Eye (tissue), 1 donor: ENCODE measurements around the gene GNAQ.
"Not testable (repeated sequence)": the region's sequence is repeated elsewhere in the genome, so short reads cannot be mapped to it uniquely, and the experiment has no call there.

ENCODE experiments used
- DNase-seq: peaks from one replicate; pipeline ENCODE4 v3.0.0-alpha.2; 2015

Gene GNAQ

GRCh38 chr9:77756449-77756848, 275.2 kb downstream of the GNAQ start:
- DNase-seq = no peak

- DNase-seq = no peak
These were observed 278.4 kb downstream of the GNAQ start for GRCh38 chr9:77753180-77753579.

DNA sequence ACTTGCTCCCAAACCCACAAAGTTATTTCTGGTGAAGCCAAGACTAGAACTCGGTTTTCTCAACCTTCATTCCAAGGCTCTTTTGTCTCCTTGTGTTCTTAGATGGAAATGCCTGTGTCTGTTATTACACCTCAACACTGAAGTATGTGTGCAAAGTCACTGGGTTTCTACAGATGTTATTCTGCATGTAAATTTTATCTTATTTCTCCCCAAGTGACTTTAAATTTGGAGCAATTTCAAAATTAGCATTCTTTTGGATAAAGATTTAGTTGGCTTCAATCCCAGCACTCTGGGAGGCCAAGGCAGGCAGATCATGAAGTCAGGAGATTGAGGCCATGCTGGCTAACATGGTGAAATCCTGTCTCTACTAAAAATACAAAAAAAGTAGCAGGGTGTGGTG, 279.1 kb downstream of the GNAQ start:
- DNase-seq = no peak

DNA sequence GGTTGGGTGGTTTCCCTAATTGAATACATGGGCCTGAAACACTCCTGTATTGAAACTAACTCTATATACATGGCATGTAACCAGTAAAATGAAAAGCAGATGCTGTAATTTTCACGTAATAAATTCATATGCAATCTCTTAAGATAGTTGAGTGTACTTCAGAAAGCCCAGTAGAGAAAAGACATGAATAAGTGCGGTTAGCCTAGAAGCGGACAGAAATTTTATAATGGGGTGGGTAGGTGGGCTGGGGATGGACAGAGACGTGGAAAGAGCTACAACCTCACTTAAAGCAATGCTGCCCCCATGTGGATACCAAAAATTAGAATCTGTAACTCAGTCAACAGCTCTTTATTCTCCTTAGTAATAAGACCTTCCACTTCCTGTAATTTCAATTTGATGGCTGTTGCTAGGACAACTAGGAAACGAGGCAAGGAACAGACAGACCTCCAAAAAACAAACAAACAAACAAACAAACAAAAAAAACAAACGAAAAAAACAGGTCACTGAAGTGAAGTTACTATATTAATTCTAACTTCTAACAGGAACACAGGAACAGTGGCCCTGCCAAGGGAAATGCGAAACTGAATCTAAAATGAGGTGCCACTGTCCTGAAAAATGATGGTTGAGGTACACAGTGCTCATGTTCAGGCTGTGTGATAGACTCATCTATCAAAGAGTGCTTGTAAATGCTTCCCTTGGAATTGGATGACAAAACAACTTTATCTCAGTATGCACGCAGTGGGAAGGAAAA, 280.1 kb downstream of the GNAQ start:
- peak; percentile 84 for DNase-seq

- DNase-seq = no peak
These were observed 280.6 kb downstream of the GNAQ start for GRCh38 chr9:77750981-77751340.

DNA sequence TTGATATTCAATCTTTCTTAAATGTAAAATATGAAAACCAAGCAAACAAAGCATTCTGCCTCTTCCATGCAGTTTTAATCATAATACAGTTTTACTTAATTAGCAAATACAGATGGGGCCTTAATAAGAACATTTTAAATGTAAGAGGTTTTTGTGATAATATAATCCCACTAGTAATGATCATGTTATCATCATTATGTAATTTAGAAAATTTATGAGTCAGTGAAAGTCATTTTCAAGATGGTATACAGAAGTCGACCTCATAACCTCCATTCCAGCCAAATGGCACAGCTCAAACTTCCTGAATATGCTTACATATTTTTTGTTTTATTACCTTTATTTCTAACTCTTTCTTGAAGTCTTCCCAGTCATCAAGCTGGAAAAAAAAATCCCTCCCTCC, 281.3 kb downstream of the GNAQ start:
- no peak for DNase-seq

- DNase-seq = peak; percentile 22
These were observed 283.3 kb downstream of the GNAQ start for GRCh38 chr9:77748214-77748772.

GRCh38 chr9:77747163-77747562, 284.4 kb downstream of the GNAQ start:
- no peak for DNase-seq

- DNase-seq = no peak
These were observed 286.7 kb downstream of the GNAQ start for GRCh38 chr9:77744841-77745430.

DNA sequence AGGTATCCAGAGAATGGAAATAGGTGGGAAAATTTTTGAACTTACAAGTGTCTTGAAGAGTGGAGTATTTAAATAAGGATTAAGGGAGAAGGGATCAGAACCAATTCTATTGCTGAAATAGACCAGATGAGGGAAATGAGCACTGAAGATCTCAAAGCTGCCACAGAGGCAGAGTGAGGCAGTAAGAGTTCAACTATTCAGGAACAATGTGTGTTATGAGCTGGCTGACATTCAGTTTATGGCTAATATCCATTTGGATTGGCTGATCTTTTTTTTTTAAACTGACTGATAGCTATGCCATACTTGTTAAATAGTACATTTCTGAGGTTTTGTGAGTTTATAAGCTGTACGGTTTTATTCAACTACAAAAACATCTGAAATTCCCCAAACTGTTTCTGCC, 288.2 kb downstream of the GNAQ start:
- DNase-seq = no peak

DNA sequence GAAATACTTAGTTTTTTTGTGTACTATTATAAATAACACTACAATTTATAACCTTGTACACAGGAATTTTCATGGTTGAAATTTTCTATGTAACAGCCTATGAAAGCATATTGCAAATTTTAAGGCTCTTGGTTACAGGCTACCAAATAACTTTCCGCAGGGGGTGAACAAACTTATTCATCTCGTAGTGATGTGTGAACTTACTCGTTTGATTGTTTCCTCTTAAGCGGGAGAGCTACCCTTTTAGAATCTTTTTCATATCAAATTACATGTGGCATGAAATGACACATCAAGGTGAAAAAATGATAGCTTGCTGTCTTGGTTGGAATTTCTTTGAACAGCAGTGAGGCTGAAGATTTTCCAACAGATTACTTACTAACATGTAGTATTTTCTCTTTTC, 292.7 kb downstream of the GNAQ start:
- no peak for DNase-seq

DNA sequence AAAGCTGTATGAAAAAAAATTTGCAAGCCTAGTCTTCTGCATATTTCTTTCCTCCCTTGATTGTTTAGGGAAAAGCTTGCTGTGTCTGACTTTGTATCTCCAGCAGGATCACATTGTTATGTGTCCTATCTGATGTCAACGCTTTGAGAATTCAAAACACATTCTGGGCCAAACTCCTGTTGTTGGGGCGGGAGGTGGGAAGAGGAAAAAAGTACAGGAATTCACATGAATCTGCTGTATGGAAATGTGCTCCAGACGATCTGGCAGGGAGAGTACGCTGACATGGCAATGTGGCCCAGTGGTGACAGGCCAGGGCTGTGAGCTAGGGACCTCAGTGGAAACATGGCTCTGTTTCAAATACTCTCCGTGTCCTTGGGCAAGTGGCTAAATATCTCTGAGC, 296.1 kb downstream of the GNAQ start:
- DNase-seq = peak; percentile 30

DNA sequence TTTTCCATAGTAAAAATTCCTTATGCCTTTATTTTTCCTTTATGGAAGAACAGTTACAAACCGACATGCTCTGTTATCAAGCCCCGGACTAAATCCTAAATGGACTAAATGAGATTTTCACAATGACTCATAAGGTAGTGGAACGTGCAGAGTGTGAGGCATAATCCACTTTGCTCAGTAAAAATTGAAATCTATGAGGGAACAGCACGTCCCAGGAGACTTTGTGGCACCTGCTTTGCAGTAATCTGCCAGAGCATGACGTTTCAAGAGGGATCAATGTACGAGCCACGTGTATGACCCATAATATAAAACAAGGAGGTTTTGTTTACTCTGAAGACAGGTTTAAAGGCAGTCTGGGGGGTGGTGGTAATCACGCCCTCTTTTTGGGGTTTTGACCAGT, 299.7 kb downstream of the GNAQ start:
- peak; percentile 42 for DNase-seq

GRCh38 chr9:77731008-77731698, 300.5 kb downstream of the GNAQ start:
- DNase-seq = no peak

- DNase-seq = no peak
These were observed 302.4 kb downstream of the GNAQ start for GRCh38 chr9:77729177-77729576.

- DNase-seq = no peak
These were observed 304.8 kb downstream of the GNAQ start for GRCh38 chr9:77726814-77727213.

DNA sequence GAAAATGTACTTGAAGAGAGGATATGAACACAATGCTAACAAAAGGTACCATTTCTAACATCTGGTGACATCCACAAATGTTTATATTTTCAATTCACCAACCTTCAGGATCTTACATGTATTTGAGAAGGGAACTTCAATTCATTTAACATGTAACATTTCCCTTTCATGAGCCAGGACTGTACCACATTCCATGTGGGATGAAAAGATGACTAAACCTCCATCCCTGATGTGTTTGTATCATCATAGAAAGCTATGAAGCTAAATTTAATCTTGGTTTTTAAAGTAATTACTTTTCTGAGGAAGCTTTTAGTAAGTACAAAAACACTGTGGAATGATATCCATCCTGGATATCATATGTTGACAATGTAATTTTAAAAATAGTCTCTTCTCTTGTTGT, 305.3 kb downstream of the GNAQ start:
- no peak for DNase-seq

- DNase-seq = no peak
These were observed 305.8 kb downstream of the GNAQ start for GRCh38 chr9:77725820-77726219.

GRCh38 chr9:77725046-77725694, 306.4 kb downstream of the GNAQ start:
- no peak for DNase-seq

GRCh38 chr9:77721156-77721555, 310.5 kb downstream of the GNAQ start:
- not testable (repeated sequence) for DNase-seq

GRCh38 chr9:77719321-77719720, 312.3 kb downstream of the GNAQ start:
- no peak for DNase-seq

DNA sequence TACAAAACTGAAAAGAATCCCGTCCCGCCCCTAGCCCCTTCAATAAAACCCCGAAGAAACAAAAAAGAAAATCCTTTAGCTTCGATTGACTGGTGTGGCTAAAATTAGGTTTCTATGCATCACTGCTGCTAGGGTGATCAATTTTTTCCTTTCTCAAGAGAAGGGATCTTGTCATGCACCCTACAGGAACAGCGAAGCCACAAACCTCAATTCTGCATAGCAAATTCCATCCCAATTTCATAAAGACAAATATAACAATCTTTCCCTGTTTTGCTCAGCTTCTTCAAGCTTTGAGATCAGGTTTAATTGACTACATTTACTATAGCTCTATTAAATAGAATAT, 313.3 kb downstream of the GNAQ start:
- DNase-seq = not testable (repeated sequence)

- peak; percentile 47 for DNase-seq
These were observed 313.9 kb downstream of the GNAQ start for GRCh38 chr9:77717608-77718297.
